Glomerular visceral epithelial cell (primary cell): ENCODE results near the gene BIK.
"Not testable (repeated sequence)": the region's sequence is repeated elsewhere in the genome, so short reads cannot be mapped to it uniquely, and the experiment has no call there.

Experiments used
- DNase-seq: peaks from one replicate; pipeline ENCODE4 v3.0.0-alpha.2; 2016; ENCODE audit errors: extremely low spot score

BIK gene

DNA sequence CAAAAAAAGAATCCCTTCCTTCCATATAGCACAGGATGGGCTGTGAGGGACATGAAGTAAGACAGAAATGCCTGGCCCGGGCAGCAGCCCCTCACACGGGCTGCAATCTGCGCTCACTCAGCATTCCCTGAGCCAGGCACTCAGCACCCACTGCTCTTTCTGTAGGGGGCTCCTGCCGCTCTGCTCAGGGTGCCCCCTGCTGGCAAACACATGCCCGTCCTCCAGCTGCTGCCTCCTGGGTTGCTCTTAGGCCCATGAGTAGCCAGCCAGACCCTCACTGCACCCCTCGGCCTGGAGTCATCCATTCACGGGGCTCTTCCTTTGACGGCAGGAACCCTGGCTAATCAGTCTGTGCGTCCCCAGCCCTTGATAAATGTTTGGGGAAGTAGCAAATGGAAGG, 25.7 kb downstream of the BIK start:
- peak; percentile 24 for DNase-seq

DNA sequence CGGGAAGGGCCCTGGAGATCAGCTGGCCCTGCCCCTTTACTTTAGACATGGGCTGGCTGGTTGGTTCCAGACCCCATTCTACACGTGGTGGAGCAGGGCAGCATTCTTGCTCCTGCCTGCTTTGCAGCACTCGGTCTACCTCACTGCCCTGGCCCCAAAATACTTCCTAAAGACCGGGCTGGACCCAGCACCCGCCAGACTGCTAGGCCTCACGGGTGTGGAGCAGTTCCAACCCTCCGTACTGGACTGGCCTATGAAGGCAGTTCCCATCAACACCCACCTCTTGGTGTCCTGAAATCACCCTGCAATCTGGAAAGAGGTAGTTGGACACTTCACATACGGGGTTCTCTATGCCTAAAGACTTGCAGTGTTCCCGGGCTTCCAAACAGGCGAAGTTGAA, 26.3 kb downstream of the BIK start:
- DNase-seq, result no peak

DNA sequence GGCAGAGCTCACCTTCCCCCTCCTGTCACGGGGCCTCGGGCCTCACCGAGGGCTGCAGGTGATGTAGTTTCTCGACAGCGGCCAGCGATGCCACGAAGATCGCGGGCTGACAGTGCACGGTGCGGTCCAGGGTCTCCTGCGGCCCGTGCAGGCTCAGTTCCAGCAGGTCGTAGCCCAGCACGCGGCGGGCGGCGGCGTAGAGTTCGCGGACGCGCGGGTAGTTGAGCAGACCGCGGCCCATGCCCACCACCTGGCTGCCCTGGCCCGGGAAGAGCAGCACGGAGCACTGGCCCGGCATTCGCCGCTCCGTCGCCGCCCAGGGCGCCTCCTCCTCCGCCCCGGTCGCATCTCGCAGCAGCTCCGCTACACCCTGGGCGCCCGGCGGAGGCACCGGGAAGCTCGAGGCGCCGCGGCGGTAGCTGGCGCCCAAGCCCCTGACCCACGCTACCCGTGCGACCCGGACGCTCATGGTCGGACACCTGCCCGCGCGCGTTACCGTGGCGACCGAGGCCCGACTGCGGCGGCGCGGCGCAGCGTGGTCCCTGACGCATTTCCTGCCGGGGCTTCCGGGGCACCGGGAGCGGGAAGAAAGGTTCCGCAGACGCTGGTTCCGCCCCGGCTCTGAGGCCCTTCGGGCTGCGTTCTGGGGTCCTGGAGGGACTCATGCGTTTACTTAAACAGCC, 32.5 kb downstream of the BIK start, which contains the start of gene MCAT:
TSS of gene MCAT (minus strand) at position 519 of the 683 bp plus-strand sequence. CDS start at position 469, 50 bp downstream.
- peak; percentile 74 for DNase-seq

DNA sequence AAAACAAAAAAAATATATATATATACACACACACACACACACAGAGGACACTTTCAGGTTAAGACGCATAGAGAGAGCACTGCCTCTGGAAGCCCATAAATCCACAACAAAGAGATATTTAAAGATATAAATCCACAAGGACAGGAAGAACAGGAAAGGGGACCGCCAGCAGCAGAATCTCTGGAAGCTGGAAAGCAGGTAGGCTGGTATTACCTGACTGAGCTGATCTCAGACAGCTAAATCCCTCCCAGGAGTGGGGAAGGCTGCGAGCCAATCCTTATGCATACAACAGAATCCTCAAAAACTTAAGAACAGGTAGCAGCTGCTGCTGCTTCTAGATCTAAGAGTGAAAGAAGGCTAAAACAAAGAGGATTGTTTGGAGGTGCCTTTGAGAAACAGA, 34.4 kb downstream of the BIK start:
- DNase-seq, result no peak

DNA sequence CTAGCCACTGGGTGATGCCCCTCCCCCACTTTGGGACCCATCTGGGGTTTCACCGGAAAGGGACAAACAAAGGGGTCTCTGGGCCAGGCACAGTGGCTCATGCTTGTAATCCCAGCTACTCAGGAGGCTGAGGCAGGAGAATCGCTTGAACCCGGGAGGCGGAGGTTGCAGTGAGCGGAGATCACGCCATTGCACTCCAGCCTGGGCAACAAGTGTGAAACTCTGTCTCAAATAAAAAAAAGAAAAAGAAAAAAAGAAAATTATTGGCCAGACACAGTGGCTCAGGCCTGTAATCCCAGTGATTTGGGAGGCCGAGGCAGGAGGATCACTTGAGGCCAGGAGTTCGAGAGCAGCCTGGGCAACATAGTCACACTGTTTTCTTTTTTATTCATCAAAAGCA, 34.8 kb downstream of the BIK start:
- DNase-seq, result not testable (repeated sequence)

DNA sequence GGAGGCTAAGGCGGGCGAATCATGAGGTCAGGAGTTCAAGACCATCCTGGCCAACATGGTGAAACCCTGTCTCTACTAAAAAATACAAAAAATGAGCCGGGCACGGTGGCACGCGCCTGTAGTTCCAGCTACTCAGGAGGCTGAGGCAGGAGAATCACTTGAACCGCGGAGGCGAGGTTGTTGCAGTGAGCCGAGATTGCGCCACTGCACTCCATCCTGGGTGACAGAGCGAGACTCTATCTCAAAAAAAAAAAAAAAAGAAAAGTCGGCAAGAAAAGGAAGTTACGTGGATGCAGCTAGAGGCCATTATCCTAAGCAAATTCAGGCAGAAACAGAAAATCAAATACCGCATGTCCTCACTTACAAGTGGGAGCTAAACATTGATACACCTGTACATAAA, 35.8 kb downstream of the BIK start:
- DNase-seq, result not testable (repeated sequence)

DNA sequence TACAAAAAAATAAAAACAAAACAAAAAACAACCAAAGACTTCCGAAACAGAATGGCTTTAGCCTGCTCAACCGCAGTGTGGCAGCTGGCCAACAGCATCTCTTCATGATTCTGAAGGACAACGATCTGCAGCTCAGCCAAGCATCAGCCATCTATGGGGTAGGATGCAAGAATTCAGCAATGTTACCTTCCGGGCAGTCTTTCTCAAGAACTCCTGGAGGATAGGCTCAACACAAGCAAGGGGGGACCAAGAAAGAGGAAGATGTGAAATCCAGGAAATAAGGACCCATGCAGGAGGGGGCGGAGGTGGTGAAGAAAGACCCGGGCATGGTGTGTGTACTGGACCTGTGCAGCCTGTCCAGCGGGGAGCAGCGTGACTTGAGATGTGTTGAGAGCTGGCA, 37.3 kb downstream of the BIK start:
- no peak for DNase-seq

DNA sequence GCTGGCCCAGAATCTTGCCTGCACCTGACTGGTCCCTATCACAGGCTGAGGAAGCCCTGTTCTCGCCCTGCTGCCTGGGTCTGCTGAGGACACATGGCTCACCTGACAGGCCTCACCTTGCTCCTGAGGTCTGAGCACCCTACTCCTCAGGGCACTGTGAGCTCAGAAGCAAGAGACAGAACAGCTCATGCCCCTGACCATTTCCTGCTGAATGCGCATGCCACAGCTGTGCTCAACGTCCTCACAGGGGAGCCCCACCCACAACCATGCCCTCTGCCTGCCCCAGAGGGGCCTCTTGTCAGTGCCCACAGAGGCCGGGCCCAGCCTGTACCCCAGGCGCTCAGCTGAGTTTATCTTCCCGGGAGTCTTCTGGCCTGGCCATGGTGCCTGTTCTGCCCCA, 38.0 kb downstream of the BIK start:
- DNase-seq, result no peak

DNA sequence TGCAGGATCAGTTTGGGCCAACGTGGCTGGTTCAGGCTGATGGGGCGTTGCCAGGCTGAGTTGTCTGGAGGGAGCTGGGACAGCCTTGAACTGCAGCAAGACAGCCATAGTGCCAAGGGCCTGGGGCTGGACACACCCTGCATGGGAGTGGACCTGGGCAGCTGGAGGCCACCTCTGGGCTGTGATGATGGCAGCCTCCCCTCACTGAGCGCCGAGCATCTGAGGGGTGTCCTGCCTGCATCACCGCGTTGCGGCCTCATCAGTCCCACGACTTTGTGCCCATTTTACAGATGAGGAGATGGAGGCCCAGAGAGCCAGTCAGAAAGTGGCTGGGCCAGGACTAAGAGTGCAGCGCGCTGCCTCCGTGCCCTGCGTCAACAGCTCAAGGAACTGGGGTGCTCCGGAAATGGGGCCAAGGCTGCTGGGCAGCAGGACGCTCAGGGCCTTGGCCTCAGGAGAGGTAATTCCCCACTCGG, 40.2 kb downstream of the BIK start:
- DNase-seq, result no peak

DNA sequence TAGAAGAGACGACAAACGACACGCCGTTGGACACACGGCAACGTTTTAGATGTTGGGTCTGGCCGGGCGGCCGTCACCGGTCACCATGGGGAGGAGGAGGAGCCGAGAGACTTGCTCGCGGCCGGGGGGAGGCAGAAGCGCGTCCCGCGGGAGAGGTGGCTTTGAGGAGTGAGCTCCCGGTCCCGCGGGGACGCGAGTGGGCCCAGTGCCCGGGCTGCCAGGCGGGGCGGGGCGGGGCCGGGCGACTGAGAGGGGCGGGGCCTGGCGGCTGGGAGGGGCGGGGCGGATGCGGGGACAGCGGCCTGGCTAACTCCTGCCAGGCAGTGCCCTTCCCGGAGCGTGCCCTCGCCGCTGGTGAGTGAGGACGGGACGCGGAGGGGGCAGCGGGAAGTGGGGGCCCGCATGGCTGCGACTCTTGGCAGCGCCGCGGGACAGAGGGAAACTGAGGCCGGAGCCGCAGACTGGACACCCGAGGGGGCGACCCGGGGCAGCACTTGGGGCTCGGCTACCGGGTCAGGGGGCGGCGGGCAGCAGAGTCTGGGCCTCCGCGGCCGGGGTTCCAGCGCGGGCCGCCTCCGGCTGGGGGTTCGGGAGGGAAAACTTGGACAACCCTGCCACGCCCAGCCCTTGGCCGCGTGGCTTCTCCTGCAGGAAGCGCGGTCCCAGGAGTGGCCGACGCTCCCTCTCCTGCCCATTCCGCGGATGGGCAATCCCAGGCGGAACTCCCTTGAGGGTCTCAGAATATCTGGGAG, 40.9 kb downstream of the BIK start, which contains the start of gene TSPO:
TSS of gene TSPO (plus strand) at position 309 of the 752 bp plus-strand sequence. CDS start 7,680 bp downstream, outside the sequence.
- DNase-seq, result peak; percentile 59

DNA sequence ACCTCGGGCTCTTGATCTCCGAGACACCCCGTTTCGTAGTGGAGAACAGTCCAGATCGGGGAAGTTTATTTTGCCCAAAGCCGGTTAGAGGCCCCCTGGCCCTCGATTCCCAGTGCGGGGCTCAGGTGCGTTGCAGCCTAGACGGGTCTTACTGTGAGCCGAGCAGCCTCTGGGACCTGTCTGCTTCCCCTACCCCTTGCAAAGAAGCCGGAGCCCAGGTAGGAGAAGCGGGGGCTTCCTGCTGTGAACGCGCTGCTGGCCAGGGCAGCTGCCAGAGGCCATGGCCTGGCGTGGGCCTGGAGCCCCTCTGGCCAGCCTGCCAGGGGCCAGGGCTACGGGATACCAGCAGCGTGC, 41.4 kb downstream of the BIK start:
- DNase-seq, result no peak

DNA sequence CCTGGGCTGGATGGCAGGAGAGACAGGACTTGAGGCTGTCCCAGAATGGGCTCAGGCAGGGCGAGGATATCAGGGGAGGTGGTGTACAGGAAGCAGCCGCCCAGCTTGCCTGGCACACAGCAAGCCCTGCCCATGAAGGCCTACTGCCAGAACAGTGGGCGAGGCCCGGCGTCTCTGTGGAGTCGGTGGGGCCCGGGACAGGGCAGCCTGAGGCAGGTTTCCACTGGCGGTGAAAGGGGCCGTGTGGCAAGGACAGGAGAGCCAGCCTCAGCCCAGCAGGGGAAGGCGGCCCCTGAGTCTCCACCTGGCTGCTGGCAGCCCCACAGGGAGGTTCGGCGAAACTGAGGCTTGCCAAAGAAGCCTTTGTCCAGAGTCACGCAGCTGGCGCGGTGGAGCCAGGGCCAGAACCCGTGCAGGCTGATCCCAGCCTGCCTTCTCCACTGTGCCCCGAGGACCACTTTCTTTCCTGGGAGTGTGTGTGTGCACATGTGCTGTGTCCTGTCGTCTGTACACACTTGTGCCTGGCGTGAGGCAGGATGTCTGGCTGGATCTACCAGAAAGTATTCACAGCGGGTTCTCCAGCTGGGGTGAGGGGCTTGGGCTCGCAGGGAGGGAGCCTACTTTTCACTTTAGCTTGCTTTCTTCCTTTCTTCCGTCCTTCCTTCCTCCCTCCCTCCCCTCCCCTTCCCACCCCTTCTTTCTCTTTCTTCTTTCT, 42.0 kb downstream of the BIK start:
- peak; percentile 64 for DNase-seq

DNA sequence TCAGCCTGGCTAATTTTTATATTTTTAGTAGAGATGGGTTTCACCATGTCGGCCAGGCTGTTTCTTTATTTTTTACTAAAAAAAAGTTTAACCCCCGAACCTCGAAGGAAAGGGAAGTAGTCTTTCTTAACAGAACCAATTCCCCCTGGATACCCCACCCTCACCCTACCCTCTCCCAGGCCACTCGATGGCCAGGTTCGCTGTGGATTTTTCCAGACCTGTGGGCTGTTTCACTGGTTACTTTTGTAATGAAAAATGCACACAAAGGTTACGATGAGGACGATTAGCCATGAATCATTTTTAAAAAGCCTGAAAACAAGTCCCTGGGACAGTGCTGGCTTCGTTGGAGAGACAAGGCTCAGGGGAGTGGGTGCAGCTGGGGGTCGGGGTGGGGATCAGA, 43.3 kb downstream of the BIK start:
- DNase-seq, result no peak

DNA sequence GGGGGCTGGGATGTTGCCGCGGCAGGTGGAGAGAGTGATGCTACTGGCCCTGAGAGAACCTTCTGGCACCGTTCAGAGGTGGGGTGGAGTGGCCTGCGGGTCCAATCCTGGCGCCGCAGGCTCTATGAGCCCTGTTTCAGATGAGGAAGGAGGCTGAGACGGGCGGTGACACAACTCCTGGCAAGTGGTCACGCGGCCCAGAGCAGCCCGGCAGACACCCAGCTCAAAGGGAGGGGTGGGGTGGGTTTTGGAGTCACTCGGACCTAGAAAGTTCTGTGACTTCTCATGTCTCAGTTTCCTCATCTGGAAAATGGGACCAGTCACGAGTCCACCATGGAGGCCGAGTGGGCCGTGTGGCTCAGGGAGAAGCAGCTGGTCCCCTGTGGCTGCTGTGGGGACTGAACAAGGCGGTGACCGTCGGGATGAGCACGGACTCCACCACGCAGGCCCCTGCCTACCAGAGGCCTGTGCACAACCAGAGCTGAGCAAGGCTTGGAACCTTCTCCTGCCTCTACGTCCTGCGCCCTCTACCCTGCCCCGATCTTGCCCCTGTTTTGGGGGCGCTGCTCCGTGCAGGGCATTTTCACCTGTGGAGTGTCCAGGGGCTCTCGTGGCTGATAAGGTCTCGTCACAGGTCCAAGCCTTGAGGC, 44.5 kb downstream of the BIK start:
- no peak for DNase-seq

DNA sequence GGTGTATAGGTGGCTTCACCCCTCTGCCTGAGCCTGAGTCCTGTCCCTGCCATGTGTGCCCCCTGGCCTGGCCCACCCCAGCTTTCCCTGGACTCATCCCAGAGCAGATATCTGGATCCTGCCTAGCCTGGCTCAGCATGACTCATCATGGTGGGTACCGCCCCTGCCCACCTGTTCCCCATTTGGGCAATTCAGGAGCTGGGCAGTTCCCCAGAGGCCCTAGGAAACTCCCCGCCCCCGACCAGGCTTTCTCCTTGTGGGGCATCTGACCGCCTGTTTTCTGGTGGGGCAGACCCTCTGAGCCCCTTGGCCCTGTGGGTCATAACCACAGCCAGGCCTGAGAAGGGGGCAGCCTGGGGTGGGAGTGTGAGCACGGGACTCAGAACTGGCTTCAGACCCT, 45.2 kb downstream of the BIK start:
- no peak for DNase-seq

DNA sequence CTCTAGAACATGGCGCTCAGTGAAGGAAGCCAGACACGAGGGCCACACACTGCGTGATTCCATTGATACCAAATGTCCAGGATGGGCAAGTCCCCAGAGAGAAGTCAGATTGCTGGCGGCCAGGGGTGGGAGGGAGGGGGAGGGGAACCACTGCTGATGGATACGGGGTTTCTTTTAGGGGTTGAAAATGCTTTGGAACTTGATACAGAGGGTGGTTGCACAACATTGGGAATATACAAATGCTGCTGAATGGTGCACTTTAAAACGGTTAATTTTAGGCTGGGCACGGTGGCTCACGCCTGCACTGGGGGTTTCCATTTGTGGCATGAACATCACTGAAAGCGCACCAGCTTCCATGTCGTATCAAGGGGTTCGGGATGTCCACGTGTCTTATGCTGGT, 45.9 kb downstream of the BIK start:
- no peak for DNase-seq

DNA sequence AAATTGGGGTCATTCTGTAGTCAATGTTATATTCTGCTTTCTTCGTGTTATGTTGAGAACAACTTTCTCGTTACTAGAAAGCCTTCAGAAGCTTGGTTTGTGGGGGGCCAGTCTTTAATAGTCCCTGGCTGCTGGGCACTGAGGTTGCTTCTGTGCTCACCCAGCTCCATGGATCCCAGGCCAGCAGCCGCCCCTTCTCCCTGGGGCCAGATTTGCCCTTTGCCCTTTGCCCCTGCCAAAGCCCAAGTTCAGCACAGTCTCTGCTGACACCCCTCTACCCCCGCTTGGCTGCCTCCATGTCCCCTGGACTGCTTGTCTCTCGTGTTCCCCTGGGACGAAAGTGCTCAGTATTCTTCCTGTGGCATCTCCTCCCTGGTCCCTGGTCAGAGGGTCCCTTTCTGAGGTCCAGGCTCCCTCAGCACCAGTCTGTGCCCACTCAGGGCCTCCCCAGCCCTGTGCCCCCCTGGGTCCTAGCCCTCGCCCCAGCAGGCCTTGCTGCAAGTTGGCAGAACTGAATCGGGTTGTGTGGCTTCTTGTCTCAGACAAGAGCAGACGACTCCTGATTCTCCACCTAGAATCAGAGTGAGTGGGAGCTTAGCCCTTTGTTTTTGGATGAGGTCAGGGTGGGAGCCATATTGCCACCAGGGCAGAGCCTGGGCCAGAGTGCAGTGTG, 47.5 kb downstream of the BIK start:
- DNase-seq, result no peak

DNA sequence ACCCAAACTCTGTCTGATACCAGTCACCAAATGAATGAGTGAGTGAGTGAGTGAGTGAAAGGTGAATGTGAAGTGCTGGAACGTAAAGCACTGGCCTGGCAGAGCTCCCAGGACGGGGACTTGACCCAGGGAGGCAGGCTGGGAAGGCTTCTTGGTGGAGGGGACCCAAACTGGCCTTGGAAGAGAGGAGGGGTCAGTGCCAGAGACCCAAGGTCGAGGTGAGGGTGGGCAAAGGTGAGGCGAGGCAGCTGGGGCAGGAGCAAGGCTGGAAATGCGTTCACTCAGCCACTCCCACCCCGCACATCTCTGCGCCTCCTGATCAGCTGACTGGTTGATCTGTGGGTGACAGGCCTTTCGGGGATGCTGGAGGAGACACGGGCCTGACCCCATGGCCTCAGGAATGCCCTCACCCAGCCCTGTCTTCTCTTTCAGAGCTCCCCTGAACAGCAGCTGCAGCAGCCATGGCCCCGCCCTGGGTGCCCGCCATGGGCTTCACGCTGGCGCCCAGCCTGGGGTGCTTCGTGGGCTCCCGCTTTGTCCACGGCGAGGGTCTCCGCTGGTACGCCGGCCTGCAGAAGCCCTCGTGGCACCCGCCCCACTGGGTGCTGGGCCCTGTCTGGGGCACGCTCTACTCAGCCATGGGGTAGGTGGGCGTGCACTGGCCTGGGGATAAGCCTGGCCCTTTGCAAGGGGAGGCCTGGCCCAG, 48.4 kb downstream of the BIK start:
- DNase-seq, result no peak

DNA sequence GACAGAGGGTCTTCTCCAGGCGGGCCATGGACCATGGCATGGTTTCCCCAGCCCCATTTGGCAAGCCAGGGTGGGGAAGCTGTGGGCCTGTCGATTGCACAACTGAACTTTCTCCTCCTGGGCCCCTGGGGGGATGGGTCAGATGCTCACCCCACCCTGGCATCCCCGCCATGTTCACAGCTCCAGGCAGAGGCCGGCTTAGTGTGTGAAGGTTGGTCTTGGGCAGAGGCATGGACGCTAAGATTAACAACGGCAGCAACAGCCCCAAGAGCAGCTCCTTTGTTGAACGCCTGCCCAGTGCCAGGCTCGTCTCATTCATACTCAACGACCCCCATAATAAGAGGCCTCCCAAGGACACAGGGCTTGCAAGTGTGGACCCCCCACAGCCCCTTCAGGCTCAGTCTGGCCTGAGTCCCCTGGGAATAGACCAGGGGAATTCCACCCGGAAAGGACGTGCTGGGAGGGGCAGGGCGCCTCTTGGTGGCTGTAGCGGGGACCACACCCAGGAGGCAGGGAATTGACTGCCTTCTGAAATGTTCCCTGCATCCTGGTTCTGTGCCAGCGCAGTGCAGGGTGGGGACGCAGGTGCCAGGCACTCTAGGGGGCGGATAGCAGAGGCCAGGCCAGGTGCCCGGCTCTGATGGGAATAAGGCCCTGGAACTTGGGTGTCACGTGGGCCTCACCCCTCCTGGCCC, 49.1 kb downstream of the BIK start:
- DNase-seq, result no peak

DNA sequence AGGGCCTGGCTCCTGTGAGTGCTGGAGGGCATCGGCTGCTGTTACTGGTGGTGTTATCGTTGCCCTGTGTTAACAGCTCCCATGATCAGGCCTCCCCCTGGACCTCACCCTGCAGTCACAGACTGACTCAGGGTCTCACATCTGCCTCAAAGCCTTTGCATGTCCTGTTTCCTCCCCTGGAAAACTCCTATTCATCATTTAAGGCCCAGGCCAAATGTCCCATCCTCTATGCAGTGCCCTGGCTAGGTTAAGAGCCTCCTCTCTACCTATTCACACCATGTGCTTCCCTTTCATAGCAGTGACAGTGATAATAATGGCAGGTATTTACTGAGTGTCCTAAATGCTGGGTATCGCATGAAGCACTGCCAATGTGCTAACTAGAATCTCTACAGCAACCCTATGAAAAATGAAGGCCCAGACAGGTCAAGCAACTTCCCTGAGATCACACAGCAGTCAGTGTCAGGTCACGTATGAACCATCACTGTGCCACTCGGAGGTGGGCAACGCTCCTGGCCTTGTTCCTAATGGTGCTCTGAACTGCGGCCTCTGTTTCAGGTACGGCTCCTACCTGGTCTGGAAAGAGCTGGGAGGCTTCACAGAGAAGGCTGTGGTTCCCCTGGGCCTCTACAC, 50.1 kb downstream of the BIK start:
- no peak for DNase-seq
